ENCODE results near the gene KIF19.

Gene KIF19

DNA sequence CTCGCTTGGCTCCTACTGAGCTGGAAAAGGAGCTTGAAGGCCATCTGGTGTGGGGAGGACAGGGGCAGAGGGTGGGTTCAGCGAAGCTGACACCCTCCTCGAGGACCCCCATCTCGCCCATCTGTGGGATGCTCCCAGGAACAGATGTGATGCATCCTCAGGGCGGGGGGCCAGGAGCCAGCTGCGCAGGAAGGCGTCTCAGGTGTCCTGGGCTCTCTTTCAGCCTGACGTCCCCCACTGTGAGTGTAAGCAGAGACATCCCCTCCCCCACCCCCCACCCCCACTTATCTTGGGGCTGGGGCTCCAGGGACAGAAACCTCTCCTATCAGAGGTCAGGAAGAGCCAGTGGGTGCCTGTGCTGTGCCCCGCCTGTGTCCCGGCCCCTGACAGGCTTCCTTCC is 16.2 kb downstream of the KIF19 start:
- DNase-seq = no peak

DNA sequence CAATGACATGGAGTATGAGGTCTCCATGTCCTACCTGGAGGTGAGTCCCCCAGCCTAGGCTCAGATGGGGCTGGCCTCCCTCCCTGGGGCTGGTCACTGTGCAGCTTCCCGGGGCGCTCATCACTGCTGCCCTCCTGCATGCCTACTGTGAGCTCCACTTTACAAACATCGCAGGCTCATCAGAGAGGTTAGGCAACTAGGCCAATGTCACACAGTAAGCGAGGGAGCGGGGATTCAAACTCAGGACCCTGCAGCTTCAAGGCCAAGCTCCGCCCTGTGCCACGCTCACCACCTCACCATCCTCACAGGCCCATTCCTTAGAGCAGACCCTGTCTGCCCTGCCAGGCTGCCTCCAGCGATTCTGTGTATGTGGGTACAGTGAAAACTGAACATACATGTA is 17.1 kb downstream of the KIF19 start:
- DNase-seq = no peak

DNA sequence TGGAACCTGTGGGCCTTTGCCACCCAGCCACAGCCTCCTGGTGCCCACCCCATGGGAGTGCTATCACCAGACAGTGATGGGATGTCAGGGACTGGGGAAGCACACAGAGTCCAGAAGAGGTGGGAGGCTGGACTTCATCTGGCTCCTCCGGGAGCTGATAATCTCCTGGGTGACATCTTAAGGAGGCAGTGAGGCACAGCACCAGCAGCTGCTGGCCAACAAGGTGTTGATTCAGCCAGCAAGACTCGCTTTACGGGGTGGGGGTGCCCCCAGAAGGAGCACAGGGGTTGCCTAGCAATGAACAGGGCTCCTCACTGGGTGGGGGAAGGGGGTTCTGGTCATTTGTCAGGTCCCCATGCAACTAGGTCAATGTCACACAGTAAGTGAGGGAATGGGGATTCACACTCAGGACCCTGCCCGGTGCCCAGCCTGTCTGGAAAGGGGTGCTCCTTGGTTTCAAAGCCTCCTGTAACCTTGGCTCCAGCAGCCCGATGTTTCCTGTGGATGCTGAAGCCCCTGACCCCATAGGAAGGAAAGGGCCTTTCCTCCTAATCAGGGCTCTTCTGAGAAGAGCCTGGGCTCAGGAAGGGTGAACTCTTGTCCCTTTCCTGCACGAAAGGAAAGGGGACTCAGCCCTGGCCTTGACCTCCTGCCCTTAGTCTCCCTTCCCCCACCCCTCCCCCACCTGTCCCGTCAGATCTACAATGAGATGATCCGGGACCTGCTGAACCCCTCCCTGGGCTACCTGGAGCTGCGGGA is 17.7 kb downstream of the KIF19 start:
- DNase-seq = no peak

DNA sequence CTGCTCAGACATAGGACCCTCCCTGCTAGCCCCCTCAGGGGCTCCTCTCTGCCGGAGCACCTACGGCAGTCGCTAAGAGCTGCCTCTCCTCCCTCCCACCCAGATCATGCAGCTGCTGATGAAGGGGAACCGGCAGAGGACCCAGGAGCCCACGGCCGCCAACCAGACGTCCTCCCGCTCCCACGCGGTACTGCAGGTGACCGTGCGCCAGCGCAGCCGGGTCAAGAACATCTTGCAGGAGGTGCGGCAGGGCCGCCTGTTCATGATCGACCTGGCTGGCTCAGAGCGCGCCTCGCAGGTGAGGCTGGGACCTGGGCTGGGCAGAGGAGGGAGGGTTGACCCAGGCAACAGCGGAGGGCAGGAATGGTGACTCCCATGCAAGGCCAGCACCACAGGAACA is 18.6 kb downstream of the KIF19 start:
- no peak for DNase-seq

DNA sequence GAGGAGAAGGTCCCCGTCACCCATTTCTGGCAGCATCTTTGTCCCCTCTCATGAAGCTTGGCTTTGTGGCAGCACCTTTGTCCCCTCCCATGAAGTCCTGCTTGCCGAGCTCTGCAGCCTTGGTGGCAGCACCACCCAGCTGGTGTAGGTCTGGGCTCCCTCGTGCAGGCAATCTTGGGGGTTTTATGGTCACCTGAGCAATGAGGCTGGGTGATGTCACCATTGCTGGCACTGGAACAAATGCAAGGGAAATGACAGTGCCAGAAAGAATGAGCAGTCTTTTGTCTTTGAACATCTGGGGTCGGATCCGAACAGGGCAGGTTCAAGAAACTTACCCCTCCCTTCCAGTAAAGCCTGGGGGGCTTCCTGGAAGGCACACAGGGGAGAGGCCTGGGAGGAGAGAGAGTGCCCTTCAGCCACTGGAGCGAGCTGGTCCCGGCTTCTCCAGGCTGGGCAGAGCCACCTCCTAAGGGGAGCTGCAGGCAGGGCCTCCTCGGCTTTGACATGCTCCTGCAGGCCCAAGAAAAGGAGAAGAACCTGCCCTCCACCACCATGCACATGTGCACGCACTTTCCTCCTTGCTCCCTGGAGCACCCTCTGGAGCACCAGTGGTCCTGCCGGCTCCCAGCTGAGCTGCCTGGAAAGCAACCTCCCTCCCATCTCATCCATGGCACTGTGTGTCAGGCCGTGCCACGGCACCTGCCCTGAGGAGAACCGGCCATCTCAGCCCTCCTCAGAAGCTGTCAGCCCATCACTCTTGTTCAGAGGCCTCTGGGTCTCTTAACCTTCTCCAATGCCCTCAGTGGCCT is 19.6 kb downstream of the KIF19 start:
- no peak for DNase-seq

DNA sequence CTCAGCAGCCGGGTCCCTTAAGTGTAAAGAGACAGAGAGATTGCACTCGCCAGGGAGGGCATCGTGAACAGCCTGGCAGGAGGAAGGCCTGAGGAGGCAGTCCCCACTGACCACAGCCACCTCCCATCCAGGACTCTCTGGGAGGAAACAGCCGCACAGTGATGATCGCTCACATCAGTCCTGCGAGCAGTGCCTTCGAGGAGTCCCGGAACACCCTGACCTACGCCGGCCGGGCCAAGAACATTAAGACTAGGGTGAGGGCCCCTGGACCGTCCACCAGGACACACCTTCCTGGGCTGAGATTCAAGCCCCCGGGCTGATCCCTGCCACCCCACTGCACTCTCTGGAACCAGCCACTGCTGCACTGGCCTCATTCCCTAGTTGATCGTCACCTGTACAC is 21.6 kb downstream of the KIF19 start:
- DNase-seq = no peak

DNA sequence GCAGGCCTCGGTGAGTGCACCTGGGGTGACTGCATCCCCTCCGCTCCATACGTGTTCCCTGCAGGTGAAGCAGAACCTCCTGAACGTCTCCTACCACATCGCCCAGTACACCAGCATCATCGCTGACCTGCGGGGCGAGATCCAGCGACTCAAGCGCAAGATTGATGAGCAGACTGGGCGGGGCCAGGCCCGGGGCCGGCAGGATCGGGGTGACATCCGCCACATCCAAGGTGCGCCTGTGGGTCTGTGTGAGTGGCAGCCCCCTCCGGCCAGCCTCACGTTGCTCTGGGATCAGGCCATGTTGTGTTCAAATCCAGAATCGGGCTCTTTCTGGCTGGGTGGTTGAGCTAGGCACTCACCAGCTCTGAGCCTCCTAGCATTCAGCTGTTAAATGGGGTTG is 23.1 kb downstream of the KIF19 start:
- no peak for DNase-seq

DNA sequence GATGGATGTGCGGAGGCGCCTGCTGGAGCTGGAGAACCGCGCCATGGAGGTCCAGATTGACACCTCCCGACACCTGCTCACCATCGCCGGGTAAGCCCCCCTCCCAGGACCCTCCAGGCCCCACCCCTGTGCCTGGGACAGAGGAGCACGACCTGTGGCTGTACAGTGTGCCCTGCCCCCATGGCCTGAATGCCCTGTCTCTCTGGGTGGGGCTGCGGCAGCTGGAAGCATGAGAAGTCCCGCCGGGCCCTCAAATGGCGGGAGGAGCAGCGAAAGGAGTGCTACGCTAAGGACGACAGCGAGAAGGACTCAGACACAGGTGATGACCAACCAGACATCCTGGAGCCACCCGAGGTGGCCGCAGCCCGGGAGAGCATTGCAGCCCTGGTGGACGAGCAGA is 24.5 kb downstream of the KIF19 start:
- no peak for DNase-seq

DNA sequence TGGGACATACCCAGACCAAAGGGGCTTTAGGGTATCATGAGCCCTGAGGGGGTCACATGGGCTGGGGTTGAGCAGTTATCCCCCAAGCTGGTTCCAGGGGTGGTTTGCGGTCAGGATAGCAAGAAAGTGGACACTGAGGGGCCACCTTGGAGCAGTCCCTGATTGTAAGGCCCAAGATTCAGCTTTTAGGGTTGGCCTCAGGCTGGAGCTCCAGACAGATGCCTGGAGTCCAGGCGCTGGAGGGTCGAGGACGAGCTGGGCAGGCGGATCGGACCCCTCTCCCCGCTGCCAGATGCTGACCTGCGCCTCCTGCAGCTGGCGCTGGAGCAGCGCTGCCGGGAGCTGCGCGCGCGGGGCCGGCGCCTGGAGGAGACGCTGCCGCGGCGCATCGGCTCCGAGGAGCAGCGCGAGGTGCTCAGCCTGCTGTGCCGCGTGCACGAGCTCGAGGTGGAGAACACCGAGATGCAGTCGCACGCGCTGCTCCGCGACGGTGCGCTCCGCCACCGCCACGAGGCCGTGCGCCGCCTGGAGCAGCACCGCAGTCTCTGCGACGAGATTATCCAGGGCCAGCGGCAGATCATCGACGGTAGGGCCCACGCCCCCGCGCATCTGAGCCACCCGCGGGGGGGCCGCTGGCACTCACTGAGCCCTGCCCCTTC is 25.7 kb downstream of the KIF19 start:
- DNase-seq = peak in 1 of 2 donors; percentile 34

DNA sequence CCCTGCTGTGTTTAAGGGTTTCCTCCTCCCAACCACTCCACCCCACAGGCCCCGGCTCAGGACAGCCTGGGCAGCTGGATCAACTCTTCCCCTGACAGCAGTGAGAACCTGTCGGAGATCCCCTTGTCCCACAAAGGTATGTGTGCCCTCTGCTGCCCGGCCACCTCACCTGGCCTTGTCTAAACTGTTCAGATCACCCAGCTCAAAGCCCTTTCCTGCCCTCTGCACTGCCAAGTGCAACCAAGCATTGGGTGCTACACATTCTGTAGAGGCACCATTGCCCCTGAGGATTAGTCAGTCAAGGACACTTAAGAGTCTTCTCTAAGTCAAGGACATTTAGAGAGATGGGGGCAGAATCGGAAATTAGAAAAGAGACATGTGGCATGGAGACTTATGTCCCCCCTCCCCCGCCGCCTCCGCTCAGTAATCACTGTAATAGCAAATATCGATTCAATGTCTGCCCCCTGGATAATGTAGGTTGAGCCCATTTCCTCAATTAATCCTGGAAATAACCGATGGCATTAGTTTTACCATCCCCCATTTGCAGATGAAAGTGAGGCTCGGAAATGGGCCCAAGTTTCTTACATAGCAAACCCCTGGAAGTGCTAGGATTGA is 27.5 kb downstream of the KIF19 start:
- no peak for DNase-seq

DNA sequence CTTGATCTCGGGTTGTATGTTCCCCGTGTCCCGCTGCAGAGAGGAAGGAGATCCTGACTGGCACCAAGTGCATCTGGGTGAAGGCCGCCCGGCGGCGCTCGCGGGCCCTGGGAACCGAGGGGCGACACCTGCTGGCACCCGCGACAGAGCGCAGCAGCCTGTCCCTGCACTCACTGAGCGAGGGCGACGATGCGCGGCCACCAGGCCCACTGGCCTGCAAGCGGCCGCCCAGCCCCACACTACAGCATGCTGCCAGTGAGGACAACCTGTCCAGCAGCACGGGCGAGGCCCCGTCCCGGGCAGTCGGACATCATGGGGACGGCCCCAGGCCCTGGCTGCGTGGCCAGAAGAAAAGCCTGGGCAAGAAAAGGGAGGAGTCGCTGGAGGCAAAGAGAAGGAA is 28.1 kb downstream of the KIF19 start:
- DNase-seq = peak; percentile 57 to 80

DNA sequence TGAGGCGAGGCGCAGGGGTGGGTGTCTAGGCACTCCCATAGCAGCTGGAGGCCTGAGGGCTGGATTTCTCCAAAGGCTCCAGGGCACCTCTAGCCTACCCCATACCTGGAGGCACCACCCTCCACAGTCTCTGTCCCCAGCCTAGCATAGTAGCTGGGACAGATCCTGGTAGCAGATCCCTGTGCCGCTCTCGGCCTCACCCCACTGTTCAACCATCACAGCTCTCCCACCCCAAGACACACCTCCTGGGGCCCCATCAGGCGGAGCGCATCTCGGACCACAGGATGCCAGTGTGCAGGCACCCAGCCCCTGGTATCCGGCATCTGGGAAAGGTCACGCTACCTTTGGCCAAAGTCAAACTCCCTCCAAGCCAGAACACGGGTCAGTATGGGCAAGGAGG is 28.5 kb downstream of the KIF19 start:
- no peak for DNase-seq

DNA sequence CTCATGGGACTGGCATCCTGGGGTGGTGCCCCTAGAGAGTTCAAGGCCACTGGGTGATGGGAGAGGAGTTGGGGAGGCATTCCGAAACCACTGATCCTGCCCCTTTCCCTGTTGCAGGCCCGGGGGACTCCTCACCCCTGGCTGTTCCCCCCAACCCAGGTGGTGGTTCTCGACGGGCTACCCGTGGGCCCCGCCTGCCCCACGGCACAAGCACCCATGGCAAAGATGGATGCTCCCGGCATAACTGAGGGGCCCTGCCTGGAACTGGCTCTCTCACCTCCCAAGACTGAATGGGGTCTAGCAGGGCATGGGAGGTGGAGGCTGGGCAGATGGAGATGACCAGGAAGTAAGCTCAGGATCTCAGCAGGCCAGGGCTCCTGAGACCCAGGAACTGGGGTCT is 29.0 kb downstream of the KIF19 start:
- DNase-seq = no peak

DNA sequence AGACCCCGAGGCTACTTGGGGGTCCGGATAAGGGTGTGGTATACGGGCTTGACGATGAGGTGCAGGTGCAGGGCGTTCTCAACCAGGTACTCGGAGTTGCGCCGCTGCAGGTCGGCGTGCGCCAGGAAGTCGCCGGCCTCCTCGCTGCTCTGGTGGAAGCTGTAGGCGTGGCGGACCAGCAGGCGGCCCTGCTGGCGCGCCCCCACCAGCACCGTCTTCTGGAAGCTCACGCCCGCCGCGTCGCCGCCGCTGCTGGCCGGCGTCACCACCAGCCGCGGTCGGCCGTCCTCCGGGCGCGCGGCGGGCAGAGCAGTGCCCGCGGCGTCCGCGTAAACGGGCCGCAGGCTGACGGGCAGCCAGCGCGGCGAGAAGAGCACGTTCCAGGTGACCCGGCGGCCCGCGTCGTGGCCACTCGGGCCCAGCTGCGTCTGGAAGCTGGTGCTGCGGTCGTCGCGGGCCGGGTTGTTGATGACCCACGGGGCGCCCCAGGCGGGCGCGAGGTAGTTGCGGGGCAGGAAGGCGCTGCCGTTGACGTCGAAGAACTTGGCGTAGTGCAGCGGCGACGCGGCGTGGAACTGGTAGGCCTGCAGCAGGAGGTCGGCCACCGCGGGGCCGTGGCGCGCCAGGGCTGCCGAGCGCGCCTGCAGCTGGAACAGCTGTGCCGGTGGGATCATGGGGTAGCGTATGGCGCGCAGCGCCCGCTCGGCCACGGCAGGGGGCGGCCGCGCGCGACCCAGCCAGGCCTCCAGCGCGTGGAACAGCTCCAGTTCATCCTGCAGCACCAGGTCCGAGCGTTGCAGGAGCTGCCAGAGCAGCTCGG is 30.8 kb downstream of the KIF19 start:
- peak in 1 of 2 donors; percentile 36 for DNase-seq

DNA sequence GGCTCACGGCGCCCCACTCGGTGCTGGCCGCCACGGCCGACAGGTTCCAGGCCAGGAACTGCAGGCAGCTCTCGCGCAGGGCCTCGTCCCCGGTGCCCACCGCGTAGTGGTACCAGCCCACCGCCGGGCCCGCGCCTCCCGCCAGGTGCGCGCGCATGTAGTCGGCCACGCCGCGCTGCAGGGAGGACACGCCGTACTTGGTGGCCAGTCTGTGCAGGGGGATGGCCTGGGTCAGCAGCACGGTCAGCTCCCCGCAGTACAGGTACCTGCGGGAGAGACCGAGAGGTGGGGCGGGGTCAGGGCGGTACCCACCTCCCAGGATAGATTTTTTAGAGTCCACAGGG is 31.4 kb downstream of the KIF19 start:
- no peak for DNase-seq

DNA sequence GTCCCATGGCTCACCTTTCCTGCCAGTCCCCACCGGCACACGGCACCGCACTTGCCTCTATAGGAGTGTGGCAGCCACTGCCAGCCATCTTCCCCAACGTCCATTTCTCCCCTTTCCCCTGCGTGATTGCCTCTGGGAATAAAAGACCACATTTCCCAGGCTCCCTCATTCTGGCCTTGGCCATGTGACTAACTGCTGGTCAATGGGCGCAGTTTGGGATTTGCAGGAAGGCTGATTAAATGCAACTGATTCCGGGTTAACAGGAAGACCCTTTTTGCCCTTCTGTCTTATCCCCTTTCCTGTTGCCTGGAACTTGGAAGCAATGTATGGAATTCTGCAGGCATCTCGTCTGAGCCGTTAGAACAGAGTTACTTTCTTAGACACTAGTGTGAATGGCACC is 32.7 kb downstream of the KIF19 start:
- DNase-seq = no peak

DNA sequence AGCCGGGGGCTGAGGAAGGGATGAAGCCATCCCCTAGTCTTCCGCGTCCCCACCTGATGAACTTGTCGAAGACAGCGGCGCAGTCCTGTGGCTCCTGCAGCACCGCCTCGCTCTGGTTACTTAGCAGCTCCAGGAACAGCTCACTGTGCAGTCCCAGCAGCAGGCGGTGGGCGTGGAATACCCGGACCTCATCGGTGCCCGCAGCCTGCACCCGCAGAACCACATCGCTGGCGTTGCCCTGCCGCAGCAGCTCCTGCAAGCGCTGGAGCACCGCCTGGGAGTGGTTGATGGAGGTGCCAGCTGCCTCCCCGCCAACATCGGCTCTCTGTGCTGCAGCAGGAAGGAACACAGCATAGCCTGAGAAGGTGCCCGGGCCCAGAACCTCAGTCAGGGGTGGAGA is 33.9 kb downstream of the KIF19 start:
- no peak for DNase-seq

DNA sequence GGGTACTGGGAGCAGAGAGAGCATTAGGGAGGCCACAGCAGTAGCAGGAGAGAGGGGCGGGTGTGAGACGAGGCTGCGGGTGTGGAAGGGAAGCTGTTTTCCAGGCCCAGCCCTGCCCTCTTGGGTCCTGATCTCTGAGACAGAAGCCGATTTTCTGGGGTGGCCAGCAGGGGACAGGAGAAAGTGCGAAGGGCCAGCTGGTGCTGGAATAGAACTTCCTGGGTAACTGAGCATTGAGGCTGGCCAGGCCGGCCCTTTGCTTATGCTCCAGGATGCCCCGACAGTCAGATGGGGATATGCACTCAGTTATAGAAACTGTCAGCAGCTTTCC is 34.8 kb downstream of the KIF19 start:
- DNase-seq = no peak

DNA sequence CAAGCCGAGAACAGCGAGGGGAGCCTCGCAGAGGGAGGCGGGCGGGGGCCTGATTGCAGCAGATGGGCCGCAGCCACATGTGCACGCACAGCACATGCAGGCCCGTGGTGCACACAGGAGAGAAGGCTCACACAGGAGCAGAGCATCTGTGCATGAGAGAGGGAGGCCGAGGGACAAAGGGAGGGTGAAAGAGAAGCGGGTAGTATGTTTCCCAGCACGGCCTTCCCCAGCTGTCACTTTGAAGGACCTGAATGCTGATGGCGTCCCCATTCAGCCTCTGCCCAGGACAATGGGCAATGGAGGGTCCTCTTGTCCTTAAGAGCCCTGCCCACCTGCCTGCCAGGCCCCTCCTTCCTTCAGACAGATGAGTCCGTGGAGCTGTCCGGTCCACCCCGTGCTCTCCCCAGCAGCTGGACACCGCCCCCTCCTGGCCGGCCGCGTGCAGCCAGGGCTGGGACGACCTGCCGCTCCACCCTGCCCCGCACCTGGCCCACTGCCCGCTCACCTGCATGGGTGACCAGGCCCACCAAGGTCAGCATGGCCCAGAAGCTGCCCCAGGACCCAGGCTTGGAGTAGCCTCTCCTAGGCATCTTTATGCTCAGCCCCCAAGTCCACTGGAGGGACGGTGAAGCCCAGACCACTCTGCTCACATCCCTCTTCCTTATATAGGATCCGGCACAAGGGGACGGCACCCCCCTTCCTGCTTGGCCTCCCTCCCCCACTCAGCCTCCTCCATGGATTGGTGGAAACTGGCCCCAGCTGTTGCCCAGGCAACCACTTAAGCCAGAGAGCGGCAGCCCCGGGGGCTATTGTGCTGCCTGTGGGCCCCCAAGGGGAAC is 35.4 kb downstream of the KIF19 start, which contains the start of gene BTBD17:
Gene BTBD17 (minus strand): TSS at position 639 of the 839 bp plus-strand sequence. CDS start 49 bp downstream, at position 590.
- peak; percentile 40 to 55 for DNase-seq

DNA sequence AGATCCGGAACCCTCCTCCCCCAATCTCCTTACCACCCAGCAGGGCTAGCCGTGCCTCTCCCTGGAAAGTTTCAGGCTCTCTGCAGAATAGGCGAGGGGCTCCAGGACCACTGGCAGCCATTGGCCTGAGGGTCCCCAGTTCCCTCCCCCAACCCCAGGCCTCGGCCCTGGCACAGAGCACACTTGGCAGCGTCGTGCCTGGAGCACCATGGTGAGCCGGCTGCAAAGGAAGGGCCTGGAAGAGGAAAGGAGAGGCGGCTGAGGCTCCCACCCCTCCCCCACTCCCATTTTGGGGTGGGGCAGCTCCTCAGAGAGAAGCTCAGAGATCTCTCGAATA is 36.0 kb downstream of the KIF19 start:
- DNase-seq = no peak

DNA sequence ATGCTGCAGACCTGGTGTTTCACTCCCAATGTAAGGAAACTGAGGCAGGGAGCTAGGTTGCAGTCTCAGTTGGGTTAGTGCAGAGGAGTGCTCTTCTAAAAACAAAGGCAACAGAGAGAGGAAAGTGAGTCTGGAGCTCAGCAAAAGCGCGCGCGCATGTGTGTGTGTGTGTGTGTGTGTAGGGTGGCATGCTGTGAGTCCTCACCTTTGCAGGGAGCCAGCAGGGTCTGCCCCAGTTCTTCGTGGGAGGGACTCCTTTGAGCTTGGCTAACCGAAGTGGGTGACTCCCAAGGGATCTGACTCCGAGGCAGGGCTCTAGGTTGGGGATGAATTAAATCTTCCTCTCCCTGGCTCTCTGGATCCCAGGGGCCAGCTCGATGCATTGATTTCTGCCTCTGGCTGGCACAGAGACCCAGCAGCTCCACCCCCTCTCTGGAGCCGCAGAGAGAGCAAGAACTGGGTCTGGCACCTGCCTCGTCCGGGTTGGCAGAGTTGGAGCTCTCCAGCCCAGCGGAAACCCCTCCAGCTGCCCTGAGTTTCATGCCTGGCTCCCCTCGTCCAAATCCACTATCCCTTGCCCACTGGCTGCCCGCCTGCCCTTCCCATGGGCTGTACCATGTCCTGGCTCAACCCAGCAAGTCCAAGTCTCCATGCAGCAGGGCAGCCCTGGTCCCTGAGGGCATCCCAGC is 36.9 kb downstream of the KIF19 start:
- DNase-seq = no peak

All from stimulated activated CD4-positive, alpha-beta T cell treated with anti-CD3 and anti-CD28 coated beads, Interleukin-2, amount 100 ng/mL, for 24 hours (primary cell).